ENCODE data around the gene RTL1.

The RTL1 gene

GRCh38 chr14:100898465-100898864 lies 5.1 kb downstream of the RTL1 start:
- no peak for DNase-seq

- DNase-seq, result no peak
Observed at GRCh38 chr14:100896369-100897060, 7.0 kb downstream of the RTL1 start.

DNA sequence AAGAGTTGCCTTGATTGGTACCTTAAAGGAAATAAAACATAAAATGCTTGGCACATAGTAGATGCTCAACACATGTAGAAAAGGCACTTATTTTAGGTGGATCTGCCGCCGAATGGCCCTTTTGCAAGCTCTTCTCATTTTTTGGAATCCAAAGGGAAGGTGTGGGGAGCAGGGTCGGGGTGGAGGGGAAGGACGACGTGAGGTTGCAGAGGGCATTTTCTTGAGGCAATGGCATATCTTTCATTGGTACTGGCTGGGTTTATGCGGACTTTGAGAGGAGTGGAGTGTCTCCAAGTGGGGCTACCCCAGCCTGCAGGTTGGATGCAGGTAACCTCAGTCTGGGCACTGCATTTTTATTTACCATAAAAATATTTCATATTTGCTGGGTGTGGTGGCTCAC lies 8.1 kb downstream of the RTL1 start:
- DNase-seq, result no peak

DNA sequence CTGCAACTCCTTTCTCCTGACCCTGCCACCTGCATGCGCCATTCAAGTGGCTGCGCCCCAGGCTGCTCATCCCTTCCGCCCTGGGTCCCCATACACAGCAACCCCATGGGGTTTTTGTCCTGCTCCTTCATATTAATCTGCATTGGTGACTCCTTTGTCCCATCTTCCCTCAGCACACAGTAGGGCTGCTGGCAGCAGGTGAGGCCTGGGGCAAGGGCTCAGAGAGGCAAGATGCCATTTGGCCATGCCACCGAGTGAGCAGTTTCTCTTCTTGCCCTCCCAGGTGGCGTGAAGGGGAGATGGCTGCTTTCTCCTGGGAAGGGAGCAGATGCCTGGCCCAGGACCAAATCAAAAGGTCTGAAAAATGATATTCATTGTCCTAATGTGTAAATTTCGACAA lies 9.1 kb downstream of the RTL1 start:
- DNase-seq, result no peak

- DNase-seq, result no peak
Observed at GRCh38 chr14:100893760-100894159, 9.8 kb downstream of the RTL1 start.

DNA sequence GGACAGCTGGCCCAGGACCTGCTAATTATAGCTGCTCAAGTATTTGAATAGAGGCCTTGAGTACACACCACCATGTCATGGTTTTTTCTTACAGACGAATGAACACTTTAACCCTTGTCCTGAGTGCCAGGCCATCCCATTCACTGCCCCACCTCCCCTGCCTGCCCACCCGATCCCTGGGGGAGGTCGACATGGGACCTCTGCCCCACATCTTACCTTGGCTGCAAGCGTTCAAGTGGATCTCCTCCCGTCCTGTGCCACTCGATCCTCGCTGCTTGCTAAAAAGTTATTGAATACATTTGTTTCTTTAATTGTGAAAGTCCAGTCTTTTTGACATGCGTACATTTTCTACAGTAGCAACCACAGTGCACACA lies 10.3 kb downstream of the RTL1 start:
- no peak for DNase-seq

- no peak for DNase-seq
Observed at GRCh38 chr14:100892496-100893227, 10.9 kb downstream of the RTL1 start.

- peak; percentile 8 for DNase-seq
Observed at GRCh38 chr14:100891501-100892445, 11.7 kb downstream of the RTL1 start.

DNA sequence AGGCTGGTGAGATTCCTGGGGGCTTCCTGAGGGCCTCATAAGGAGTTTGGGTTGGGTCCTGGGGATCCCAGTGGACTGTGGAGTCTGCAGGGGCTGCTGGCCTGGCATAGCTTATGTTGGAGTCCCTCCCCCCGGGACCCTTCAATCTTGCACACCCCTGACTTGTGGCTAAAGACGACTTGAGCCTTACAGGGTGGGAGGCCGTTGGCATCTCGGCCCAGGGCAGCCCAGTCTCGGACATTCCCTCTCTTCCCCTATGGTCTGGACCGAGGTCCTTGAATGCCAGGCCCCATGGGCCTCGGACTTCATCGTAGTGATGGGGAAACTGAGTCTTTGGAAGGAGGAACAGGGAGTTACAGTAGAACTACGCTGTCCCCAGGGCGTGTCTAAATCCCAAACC lies 12.5 kb downstream of the RTL1 start:
- DNase-seq, result no peak

DNA sequence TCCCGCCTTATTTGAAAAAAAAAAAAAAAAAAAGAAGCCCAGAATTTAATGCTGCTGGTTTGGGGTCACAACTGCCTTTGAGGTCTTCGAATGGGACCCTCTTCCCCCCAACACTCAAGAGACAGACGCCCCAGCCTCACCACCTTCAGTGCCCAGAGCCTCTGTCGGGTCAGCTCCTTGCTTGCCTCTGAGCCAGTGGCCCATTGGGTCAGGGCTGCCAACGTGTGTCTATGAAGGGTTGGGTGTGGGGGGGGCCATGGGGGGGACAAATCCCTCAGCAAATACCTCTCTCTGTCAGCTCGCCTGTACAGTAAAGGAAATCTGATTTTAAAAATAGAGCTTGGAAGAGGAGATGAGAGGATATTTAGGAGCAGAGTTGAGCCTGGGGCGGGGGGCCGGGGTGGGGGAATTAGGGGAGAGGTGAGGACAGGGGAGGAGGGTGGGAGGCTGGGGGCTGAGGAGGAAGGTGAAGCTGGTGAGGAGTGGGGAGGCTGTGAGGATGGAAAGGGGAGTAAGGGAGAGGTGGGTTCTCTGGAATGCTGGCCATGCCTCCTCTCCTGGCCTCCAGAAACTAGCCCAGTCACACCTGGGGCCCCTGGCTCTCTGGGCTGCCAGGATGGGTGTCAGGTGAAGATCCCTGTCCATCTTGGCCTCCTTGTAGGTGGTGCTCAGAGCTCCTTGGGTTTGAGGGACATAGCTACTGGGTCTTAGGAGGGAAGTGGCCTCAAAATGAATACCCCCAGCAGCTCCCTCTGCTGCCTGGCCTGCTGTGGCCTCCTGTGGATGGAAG lies 13.3 kb downstream of the RTL1 start:
- peak; percentile 11 for DNase-seq

DNA sequence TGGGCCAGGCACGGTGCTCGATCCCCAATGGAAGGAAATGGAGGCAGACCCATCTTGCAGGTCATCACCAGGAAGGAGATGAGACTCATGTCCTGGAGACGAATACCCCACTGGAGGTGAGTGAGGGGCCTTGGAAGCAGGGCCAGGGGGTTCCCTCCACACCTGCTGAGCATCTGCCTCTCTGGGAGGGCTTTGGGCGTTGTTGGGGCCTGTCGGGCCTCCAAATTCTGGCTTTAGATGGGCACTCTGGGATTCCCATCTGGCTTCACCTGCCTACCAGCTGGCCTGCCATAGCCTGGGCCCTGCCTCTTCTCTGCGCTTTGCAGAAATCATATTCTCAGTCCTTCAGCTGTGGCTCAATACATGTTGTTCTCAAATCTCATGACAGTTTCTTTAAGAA lies 13.9 kb downstream of the RTL1 start:
- DNase-seq, result peak; percentile 5

DNA sequence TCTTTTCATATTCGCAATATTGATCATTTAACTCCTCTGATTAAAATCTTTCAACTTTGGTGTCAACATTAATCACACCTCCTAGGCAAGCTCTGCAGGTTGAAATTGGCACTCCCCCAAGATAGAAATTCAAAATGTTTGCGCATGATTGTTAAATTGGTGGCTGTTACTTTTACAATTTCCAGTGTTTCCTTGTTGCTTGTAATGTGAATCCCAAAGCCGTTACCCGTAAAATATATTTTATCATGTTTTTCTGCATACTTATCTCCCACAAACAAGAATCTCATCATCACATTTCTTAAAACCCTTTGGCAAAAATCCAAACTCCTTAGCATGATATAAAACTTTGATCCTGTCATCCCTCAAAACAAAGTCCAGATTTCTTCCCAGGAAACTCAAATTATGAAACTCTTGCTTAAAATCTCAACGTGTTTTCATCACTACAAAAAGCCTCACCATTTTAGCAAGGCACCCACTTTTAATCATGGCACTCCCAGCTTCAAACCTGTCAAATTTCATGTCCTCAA lies 14.7 kb downstream of the RTL1 start:
- no peak for DNase-seq

DNA sequence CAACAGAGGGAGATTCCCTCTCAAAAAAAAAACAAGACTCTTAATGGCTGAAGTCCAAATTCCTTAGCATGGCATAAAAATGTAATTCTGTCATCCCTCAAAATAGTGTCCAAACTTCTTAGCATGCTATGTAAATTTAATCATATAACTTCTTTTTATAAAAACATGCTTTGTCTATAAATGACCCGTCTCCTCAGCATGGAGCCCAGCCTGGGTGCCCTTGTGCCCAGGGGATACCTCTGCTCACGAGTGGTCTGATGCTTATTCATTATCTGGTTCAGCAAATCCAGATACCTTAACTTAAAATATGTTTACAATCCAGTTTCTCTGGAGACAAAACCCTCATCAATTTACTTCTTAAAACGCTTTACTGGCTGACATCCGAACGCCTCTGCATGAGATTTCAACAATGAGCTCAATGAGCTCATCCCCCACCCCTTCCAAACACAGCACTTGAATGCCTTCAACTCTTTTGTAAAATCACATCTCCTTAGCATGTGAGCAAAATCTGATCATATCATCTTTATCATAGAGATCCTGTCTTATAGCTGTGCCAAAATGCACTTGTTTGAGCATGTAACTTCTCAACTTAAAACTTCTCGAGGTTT lies 15.7 kb downstream of the RTL1 start:
- no peak for DNase-seq

DNA sequence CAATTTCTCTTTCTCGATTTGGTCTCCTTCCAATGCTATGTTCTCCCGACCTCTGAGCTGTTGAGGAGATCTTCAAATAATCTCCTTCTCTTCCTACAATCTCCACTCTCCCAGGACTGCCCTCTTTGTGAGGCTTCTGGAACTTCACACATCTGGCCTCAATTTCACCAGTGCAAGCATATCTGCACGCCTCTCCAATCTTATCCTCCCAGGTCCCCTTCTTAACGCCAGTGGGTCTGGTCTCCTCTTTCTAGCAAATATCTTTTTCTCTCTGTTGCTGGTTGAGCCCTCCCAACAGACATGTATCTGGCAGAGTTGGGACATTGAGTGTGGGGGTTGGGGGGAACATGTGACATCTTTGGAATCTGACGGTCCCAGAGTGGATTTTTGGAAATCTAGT lies 17.9 kb downstream of the RTL1 start:
- DNase-seq, result no peak

DNA sequence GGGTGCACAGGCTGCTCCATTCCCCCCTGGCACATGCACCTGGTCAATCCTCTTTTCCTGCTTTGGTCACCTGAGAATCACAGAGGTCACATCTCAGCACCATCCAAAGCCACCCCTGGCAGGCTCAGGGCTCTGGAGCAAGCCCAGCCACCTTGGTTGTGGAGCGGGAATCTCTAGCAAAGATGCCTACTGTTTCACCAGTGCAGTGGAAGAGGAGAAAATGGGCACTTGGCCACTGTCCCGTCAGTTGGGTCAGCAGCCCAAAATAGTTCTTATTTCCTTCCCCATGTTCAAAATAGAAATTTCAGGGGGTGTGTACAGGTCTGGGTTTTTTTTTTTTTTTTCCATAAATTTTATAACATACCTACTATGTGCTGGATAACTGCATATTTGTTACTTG lies 18.3 kb downstream of the RTL1 start:
- DNase-seq, result no peak

DNA sequence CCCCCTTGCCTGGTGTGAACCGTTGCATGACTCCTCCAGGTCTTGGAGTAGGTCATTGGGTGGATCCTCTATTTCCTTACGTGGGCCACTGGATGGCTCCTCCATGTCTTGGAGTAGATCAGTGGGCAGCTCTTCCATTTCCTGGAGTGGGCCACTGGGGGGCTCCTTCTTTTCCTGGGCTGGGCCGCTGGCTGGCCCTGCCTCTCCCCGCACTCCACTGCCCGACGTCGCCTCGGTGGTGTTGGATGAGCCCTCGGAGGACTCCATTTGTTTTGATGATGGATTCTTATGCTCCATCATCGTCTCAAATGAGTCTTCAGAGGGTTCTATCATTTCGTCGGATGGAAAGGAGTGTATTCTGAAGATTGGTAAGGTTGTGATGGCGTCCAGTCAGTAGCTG lies 19.1 kb downstream of the RTL1 start:
- DNase-seq, result no peak

DNA sequence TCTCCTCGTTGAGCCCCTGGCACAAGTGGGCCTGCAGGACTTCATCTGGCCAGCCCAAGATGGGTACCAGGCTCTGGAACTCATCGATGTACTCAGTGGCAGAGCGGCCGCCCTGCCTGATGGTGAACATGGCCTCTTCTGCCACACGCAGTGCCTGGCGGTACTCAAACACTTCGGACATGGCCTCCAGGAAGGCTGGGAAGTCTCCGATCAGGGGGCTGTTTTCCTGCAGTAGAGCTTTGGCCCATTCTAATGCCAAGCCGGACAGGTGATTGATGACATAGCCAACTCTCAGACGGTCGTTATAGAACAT lies 19.8 kb downstream of the RTL1 start:
- no peak for DNase-seq

GRCh38 chr14:100882991-100883788 lies 20.3 kb downstream of the RTL1 start:
- no peak for DNase-seq

GRCh38 chr14:100882026-100882967 lies 21.2 kb downstream of the RTL1 start:
- no peak for DNase-seq
